Measurements from ENCODE around the gene SLC22A4.

SLC22A4 gene

DNA sequence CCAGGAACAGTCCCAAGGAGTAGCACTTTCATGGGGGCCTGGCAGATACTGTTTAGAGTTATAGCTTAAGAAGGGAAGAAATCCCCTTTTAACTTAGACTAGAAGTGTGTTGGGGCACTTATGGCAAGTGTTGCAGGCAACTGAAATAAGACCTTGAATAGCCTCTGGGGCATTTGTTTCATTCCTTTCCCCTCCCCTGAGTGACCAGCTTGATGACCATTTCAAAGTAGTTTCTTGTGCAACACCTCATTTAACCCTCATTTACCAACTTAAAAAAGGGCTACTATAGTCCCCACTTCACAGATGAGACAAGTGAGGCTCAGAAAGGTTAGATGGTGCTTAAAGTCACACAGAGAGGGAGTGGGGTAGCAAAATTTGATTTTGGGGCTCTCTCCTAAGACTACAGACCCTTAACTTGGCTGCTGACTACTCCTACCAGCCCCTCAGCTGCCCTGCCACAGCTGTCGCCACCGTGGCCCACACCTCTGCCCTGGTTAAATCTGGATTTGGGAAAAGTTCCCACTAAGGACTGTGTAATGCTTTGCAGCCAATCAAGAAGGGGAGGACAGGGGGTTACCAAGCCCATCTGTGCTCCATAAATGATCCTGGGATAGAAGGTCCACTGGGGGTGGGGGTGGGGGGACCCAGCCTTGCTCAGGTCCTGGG lies 31.2 kb upstream of the SLC22A4 start:
- no peak for DNase-seq (ENCODE audit: low read depth)

DNA sequence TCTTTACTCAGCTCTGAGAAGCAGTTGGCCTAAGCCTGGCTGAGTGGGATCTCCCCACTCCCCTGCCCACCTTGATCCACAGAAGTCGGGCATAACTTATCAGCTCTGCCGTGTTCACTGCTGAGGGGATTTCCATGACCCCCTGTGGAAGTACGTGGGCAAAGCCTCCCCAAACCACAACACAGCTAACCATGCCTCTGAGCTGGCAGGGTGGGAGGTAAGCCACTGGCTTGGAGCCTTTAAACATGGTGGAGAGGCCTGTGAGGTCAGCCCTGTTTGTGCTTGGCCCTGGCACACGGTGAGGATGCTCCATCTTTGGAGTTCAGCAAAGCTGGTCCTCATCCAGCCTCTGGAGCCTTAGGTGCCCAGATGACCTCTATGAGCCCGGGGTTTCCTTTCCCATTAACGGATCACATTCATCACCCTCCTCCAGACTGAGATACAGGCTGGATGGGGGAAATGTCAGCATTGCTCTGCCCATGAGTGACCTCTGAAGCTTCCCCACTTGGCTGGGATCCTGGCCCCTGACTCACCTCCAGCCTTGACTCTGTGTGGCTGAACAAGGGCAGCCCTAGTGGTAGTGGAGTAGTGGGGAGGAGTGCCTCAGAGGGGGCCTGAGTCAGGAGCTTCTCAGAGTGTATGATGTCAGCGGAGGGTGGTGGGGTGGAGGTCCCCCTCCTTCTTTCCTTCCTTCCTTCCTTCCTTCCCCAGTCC lies 30.5 kb upstream of the SLC22A4 start:
- DNase-seq (ENCODE audit: low read depth) = peak; percentile 75

DNA sequence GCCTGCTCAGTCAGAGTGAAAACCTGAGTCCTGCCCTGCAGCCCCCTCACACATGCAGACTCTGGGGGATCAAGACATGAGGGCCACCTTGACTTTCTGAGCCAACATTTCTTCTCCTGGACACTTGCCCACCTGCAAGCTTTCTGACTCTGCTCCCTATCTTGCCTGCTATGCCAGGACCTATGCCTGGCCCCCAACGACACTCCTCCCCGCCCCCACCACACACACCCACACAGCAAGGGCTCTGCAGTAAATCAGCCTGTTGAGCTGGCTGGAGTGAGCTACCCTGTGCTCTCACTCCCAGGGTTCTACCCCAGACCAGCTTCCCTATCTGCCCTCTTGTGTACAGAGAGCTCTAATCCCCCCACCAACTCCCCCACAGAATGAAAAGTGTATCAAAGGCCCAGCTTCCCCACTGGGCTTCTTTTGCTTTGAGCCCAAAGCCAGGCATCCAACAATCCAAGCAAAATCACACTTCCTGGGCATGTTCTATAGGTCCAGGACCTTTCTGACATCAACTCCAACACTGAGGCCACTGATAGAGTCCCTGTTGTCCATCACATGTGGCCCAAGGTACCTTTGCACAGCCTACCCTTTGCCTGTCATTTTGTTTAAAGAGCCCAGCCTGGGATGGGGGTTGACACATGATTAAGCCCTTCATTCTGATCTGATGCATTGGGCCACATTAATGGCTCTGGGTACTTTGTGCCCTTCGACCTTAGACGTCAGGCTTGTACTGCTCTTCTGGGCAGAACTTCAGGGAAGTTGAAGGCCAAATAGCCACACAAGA lies 29.5 kb upstream of the SLC22A4 start:
- DNase-seq (ENCODE audit: low read depth) = no peak

DNA sequence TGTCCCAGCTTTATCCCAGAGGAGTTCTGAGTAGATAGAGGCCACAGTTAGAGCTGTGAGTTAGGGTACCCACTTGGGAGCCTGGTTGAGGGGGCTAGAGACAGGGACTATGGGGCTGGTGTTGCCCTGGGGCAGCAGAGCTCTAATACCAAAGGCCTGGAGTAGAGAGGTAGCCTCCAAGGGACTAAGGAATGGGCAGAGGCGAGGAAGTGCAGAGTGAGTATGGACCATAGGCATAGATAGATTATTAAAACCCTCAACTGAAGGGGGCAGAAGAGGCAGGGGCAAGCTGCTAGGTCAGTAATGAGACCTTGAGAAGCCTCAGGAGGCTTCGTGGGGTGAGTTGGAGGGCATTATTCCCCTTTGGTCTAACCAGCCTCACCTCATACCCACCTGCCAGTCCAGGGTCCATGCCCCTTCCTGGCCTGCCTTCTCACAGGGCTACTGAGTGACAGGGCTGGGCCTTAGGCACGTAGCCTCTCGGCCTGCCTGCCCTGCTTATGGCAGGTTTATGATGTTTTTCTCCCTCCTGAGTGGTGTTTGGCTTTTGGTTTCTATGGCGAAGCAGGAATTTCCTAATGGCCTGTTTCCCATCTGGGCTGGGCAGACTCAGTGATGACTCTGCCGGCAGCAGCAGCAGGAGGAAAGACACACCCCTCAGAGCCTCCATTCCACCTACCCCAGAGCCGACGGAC lies 28.7 kb upstream of the SLC22A4 start:
- DNase-seq (ENCODE audit: low read depth) = peak; percentile 89

DNA sequence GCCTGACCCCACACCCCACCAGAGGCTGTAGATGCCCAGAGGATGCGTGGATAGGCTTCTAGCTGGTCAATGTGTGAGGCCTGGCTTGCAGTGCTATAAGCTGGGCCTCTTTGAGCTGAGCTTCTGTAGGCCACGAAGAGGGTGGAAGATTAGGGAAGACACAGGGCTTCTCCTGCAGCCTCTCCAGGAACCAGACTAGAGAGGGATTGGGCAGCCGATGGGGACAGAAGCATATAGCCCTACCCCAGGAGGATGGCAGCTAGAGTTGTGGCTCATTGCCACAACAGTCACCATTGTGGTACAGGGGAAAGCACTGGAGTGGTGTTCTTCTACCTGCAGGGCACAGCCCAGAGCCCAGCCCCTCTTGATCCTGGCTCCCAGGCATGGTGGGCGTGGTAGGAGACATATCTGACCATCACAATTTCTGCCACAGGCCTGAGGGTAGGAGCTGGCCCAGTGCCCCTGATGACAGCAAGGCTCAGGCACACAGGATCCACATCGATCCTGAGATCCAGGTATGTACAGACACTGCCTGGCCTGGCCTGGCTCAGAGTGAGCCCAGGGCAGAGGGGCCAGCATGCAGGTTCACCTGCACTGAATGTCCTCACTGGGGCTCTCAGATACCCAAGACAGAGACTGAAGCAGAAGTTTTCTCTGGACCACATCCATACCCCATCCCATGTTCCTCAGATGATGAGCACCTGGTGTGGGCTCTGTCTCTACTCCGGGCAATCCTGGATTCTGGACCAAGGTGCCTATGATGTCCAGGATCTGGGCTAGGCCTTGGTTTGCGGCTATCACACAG lies 28.0 kb upstream of the SLC22A4 start:
- DNase-seq (ENCODE audit: low read depth) = no peak

DNA sequence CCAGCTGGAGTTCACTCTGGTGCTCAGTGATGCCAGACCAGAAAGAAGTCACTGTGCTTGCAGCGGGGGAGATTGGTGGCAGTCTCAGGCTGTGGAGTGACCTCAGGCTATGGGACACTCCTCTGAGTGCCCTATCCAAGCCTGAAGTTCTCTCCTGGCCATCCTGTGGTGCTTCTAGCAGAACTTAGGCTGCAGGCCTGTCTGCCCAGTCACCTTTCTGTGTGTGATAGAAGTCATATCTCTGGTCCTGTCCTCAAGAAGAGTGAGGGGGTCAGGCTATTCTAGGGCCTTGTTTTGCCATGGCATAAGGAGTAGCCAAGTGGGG lies 27.4 kb upstream of the SLC22A4 start:
- no peak for DNase-seq (ENCODE audit: low read depth)

DNA sequence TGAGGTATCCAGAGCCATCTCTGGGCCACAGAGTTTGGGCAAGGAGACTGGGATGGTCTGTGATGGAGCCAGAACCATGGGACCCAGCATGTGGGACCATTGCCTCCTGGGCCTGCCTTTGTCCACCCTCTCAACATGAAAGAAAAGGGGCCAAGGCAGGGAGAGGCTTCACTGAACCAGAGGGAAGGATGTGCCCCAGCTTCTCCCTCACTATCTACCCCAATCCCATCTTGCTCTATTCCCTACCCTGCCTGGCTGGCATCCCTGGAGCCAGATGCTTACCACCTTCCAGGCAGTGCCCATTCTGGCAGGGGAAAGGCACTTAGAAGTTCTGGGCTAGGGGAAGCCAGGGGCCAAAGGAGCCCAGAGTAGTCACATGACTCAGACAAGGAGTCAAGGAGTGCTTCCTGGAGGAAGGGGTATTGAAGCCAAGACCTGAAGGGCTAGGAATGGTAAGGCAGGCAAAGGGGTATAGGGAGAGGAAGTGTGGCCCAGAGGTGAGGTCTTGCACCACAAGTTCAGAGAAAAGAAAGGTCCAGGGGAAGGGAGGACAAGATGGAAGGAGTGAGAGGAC lies 26.9 kb upstream of the SLC22A4 start:
- no peak for DNase-seq (ENCODE audit: low read depth)

DNA sequence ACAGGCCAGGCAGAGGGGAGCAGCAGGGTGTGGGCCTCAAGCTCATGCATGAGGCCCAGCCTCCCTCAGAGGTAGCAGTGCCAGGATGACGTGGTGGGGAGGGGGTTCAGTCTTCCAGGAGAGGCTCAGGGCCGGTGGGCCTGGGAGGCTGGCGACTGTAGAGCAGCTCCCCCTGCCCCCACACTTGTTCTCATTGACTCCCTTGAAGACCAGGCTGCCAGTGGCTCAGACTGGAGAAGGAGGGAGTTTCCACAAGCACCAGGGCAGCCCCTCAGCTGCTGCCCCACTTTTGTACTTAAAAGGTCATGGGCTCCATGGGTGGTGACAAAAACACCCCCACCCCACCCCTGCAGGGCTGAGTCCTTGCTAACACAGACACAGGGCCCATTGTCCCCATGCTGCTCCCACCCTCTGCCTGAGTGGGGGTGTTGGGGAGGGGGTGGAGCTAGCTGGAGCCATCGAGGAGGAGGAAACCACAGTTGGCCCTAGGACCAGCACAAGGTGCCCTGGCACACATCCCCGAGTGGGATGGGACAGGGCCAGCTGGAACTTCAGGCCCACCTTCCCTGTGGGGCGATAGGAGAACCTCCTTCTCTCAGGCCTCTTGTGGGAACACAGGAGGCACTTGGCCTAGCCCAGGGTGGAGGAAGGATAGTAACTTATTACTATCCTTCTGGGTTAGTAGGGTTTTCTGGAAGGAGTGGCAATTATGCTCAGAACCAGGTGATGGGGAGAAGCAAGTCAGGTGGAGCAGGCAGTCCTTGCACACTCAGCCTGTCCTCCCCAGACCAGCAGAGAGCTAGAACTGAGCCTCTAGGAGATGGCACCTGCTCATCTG lies 26.0 kb upstream of the SLC22A4 start:
- DNase-seq (ENCODE audit: low read depth) = no peak

DNA sequence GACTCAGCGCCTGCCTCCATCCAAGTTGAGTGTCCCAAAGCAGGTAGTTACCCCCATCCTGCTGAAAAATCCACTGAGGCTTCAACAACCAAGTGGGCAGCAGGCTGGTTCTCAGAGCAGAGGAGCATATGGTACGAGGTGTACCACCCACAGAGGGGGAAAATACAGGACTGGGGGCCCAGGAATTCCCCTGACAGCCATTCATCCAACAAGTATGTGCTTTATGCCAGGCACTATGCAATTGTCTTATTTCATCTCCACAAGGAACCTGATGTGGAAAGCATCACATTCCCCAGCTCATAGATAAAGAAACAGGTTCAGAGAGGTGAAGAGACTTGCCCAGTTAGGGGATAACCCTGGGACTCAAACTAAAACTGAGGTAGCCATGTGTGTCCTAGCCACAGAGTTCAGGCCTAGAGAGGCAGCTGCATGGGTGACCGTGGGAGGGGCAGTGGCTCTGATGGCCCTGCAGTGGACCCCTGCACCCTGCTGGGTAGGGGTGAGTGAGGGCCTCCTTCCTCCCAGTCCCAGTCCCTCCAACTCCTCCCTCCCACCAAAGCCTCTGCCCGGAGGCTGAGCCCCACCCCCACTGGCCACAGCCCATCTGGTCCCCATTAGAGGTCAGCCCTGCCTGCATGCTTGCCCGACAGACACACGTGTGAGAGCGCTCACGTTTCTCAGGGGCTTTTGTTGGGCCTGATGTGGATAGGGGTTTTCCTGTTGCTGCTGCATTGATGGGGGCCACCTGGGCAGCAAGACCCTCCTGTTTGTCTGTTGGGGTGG lies 25.2 kb upstream of the SLC22A4 start:
- peak; percentile 67 for DNase-seq (ENCODE audit: low read depth)

DNA sequence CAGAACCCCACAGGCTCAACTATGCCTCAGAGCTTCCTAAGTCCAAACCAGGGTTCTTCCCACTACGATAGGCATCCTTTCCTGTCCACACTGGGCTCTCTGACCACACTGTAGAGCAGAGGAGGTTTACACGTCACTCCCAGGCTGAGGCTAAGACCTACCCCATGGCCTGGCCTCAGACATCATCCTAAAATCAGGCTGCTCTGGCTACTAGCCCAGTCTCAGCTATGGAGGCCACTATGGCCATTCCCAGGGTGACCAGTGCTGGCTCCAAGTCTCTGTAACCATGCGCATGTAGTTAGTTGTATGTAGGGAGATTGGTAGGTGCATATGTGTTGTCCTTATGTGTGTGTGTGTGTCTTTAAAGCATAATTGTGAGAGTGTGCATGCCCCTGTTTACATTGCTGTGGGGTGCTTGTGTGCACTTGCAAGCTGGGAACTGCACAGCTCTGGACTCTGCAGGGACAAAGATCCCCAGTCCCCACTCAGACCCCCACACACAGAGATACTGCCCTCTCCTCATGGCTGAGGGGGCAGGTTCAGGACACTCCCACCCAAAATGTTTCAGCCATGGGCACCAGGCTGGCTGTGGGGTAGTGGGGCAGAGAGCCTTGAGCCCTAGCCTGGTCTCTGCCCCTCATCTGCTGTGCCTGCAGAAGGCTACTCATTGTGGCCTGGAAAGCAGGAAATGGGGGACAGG lies 24.4 kb upstream of the SLC22A4 start:
- DNase-seq (ENCODE audit: low read depth) = no peak

DNA sequence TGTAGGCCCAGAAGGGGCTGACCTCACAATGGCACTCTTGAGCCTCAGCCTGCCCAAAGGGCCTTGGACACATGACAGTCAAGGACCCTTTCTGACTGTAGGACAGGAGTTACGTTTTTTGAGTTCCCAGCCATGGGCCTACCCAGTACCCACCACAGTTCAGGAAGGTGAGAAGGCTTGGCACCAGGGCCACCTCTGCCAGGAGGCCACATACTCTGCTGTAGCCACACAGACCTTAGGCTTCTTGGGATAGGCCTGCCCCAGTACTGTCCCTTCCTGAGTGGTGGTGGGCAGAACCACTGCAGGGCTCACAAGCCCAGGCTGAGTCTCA lies 23.9 kb upstream of the SLC22A4 start:
- DNase-seq (ENCODE audit: low read depth) = no peak

DNA sequence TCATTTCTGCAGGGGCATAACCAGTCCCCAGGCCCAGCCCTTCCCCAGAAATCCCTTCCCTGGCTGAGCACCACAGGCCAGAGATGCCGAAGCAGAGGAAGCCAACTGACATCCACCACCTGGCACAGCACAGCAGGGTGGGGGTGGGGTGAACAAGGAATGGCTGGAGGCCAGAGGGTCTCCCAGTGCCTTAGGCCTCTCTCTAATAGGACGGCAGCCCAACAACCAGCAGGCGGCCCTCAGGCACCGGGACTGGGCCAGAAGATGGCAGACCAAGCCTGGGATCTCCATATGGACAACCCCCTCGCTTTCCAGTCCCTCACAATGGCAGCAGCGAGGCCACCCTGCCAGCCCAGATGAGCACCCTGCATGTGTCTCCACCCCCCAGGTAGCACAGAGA lies 23.5 kb upstream of the SLC22A4 start:
- DNase-seq (ENCODE audit: low read depth) = no peak

DNA sequence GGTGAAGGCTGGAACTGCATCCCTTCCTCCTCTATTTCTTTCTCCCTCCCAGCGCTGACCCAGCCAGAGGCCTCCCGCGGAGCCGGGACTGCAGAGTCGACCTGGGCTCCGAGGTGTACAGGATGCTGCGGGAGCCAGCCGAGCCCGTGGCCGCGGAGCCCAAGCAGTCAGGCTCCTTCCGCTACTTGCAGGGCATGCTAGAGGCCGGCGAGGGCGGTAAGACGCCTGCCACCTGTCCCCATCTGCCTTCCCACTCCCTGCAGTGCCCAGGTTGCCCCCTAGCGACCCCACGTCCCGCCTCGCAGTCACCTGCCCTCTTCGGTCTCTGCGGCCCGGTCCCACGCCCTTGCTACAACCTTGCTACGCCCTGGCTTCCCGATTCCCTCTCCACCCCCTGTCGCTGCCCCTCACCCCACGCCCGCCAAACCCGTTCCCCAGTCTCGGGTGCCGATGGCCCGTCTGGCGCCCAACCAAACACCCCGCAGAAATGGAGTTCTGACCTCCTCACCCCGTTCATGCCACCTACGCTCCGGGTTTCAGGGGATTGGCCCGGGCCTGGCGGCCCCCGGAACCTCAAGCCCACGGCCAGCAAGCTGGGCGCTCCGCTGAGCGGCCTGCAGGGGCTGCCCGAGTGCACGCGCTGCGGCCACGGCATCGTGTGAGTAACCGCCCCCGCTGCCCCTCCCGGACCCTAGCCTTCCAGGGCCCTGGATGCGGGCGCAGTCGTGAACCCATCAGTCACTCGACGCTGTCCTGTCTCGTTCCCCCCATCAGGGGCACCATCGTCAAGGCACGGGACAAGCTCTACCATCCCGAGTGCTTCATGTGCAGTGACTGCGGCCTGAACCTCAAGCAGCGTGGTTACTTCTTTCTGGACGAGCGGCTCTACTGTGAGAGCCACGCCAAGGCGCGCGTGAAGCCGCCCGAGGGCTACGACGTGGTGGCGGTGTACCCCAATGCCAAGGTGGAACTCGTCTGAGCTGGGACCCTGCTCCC lies 22.6 kb upstream of the SLC22A4 start:
- no peak for DNase-seq (ENCODE audit: low read depth)

DNA sequence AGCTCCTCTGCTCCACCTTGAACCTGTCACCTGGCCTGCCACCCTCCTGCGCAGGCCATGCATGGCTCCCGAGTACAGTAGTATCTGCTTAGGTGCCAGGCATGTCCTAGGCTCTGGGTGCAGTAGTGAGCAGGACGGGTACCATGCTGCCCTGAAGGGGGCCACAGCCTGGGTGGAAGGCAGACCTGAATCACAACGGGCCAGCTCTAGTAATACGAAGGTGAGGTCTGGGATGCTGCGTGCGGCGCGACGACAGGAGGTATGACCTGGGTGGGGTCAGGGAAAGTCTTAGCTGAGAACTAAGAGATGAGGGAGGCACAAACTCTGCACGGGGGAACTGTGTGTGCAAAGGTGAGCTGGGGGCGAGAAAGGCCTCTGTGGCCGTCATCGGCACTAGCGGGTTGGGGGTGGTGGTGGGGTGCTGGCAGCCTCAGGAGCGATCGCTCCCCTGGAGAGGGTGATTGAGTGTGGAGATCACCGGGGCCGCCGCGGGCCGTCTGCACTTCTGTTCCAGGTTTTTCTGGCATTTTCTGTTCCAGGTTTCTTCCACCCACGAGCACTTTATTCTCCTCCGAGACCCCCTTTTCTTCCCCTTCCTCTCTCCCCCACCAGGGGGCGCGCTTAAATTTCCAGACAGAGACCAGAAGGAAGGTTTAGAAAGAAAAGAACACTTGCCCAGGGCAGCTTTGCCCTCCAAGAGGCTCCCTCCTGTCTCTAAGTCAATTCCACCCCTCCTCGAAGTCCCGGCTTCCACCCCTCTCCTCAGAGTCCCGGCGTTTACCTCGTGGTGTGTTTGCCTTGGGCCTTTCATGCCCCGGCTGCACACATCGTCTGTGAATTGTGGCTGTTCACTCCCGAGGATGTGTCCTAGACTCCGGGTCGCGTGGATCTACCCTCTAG lies 21.6 kb upstream of the SLC22A4 start:
- no peak for DNase-seq (ENCODE audit: low read depth)

DNA sequence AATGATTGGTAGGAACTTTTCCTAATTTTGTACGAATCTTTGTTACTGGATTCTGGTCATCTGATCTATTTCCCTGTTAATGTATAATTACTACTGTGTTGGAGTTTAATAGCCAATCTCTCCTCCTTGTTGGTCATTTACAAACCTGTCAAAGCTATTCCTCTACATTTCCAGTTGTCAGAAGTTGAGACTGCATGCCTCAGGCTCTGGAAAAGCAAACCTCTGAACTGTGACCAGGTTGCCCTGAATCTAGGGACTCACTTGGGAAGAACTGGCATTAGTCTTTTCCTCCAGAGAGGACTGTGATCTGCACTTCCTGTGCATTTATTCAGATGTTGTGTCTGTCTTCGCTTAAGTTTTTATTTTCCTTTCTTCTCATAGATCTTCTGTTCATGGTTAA lies 20.6 kb upstream of the SLC22A4 start:
- no peak for DNase-seq (ENCODE audit: low read depth)

DNA sequence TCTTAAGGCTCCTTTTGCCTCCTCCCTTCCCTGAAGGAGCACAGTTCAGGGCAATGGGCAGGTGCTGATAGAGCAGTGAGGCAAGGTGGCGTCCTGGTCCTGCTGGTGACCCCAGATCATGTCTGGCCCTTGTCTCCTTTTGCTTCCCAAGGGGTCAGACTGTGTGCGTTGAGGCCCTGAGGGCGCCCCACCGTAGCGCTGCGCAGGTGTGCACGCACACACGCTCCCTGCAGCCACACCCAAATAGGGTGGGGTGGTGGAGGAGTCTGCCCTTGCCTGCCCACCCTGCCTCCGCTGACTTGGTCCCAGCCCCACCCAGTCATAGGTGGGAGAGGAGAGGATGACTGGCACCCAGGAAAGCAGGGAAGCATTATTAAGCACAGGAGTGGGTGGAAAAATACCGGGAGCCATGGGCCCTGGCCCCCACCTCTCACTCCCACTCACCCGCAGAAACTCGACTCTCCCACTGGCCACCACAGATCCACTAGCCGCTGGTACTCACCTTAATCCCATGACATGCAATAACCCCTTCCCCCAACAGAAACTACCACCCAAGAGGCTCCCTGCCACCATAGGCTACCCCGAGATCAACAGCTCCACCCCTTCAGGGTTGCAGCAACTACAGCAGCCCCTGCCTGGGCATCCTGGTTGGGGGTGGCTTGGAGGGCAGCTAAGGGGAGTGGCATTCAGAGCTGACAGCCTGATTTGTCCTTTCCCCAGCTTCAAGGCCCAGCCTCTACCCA lies 20.0 kb upstream of the SLC22A4 start:
- DNase-seq (ENCODE audit: low read depth) = no peak
